ENCODE results near the gene TMTC1. TPM values are rescaled to one million over a fixed set of nuclear protein-coding genes. Genes with fewer than 3 reads are reported as not detected.

The TMTC1 gene
- total and polyA plus RNA-seq, 11 donors: 8.8 to 101 (median 41.4) TPM

DNA sequence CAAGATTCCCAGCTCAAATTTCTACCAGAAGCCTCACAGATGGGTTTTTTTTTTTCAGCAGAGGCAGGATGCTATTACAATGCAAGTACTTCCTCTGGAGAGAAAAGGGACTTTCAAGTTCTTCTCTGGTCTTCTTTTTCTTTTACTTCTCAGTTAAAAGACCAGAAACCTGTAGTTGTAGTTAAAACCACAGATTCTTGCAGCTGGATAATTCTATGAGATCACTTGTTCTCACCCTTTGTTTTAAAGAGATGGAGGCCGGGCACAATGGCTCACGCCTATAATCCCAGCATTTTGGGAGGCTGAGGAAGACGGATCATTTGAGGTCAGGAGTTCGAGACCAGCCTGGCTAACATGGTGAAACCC is 238.7 kb downstream of the TMTC1 start:
- TF ChIP-seq, protein P1, sequence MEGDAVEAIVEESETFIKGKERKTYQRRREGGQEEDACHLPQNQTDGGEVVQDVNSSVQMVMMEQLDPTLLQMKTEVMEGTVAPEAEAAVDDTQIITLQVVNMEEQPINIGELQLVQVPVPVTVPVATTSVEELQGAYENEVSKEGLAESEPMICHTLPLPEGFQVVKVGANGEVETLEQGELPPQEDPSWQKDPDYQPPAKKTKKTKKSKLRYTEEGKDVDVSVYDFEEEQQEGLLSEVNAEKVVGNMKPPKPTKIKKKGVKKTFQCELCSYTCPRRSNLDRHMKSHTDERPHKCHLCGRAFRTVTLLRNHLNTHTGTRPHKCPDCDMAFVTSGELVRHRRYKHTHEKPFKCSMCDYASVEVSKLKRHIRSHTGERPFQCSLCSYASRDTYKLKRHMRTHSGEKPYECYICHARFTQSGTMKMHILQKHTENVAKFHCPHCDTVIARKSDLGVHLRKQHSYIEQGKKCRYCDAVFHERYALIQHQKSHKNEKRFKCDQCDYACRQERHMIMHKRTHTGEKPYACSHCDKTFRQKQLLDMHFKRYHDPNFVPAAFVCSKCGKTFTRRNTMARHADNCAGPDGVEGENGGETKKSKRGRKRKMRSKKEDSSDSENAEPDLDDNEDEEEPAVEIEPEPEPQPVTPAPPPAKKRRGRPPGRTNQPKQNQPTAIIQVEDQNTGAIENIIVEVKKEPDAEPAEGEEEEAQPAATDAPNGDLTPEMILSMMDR (IDR thresholded peaks at IDR 0.05): no peak
- no peak for TF ChIP-seq POLR2A (IDR thresholded peaks at IDR 0.05)

GRCh38 chr12:29544428-29545101 is 239.2 kb downstream of the TMTC1 start:
- ATAC-seq: no peak
- intact Hi-C loops (cut with DNase I): loop anchor here in 2 of 10 donors (10.0 kb wide), 2 partner anchors 240 to 1260 kb away; partner anchors contain the start of gene TMTC1 (in 1 of the 2)
- 81 to 89% (median 84%) methylated on average over 6 of the region's 6 CpGs for WGBS, 4 donors
- Histone ChIP-seq H3K27ac (no peak overlapping the region), H3K36me3 (no peaks in the 10 kb centered on the region), H3K9me3 (no peaks in the 10 kb centered on the region), H3K27me3 (no peaks in the 10 kb centered on the region), H3K4me3 (no peak overlapping the region), H3K4me1 (peaks cover 0 to 32% (median 5%) of the 10 kb centered on the region in 12 donors)
- DNase-seq: no peak
- TF ChIP-seq, protein P1 (IDR thresholded peaks at IDR 0.05): no peak
- TF ChIP-seq POLR2A (IDR thresholded peaks at IDR 0.05): no peak

More for the DNA sequence above, 238.7 kb downstream of the TMTC1 start:
- no peak for ATAC-seq
- H3K9me3 ChIP-seq: no peaks in the 10 kb centered on the region
- intact Hi-C loops (cut with DNase I): loop anchor here in 2 of 10 donors (10.0 kb wide), 2 partner anchors 240 to 1260 kb away; partner anchors contain the start of gene TMTC1 (in 1 of the 2)
- no peak overlapping the region for H3K4me3 ChIP-seq
- no peak for DNase-seq
- 74 to 88% (median 80%) methylated on average over 4 of the region's 4 CpGs for WGBS, 4 donors
- H3K27me3 ChIP-seq: no peaks in the 10 kb centered on the region
- H3K36me3 ChIP-seq: no peaks in the 10 kb centered on the region
- H3K27ac ChIP-seq: no peak overlapping the region
- peaks cover 0 to 32% (median 5%) of the 10 kb centered on the region in 12 donors for H3K4me1 ChIP-seq

DNA sequence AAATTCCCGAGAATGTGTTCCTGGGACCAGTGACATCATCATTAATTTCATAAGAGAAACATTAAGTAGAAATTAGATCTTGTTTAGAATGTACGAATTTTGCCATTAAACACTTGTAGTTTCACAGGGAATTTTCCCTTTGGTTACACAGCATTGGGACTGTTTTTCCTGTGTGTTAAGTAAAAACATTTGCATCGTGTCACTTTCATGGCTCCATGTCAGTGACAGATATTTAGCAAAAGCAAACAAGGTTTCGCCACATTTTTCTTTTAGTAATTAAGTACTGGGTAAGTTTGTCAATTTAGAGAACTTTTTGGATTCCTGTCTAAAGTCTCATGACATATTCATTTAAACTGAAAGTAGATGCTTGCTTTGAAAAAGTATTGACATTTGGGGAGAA is 240.7 kb downstream of the TMTC1 start:
- 59 to 76% (median 68%) methylated on average over 4 of the region's 4 CpGs for WGBS, 4 donors
- Histone ChIP-seq H3K36me3 (no peaks in the 10 kb centered on the region), H3K9me3 (no peaks in the 10 kb centered on the region), H3K27me3 (no peaks in the 10 kb centered on the region), H3K4me3 (peak overlapping the region in 6 of 12 donors; percentile 10 to 36 (median 18)), H3K27ac (peak overlapping the region in 4 of 12 donors; percentile 21 to 51 (median 45)), H3K4me1 (peaks cover 0 to 32% (median 5%) of the 10 kb centered on the region in 12 donors)
- TF ChIP-seq POLR2A (IDR thresholded peaks at IDR 0.05): no peak
- TF ChIP-seq, protein P1 (IDR thresholded peaks at IDR 0.05): no peak
- DNase-seq (no peak), ATAC-seq (peak in 1 of 4 donors; percentile 27)
- intact Hi-C loops (cut with DNase I): loop anchor here in 2 of 10 donors (10.0 kb wide), 2 partner anchors 242 to 1262 kb away; partner anchors contain the start of gene TMTC1 (in 1 of the 2)

- Histone ChIP-seq H3K4me3 (no peak overlapping the region), H3K27ac (no peak overlapping the region), H3K36me3 (peaks cover 0 to 28% (median 10%) of the 10 kb centered on the region in 9 donors), H3K27me3 (no peaks in the 10 kb centered on the region), H3K4me1 (peaks cover 0 to 1% (median 0%) of the 10 kb centered on the region in 12 donors), H3K9me3 (no peaks in the 10 kb centered on the region)
- no peak for TF ChIP-seq POLR2A (IDR thresholded peaks at IDR 0.05)
- TF ChIP-seq, protein P1 (IDR thresholded peaks at IDR 0.05): no peak
- WGBS, 4 donors: 82 to 86% (median 84%) methylated on average over 2 of the region's 2 CpGs
- intact Hi-C loops (cut with DNase I): loop anchor here in 2 of 10 donors (10.0 kb wide), 3 partner anchors 658 to 998 kb away; no protein-coding TSS in a partner anchor
- DNase-seq (no peak), ATAC-seq (no peak)
Observed at GRCh38 chr12:29537298-29537697, 246.4 kb downstream of the TMTC1 start.

Data from heart left ventricle (tissue), 16 donors.